IMR-90 (cell line): ENCODE data around the gene NAV2. TPM values are rescaled to one million over a fixed set of nuclear protein-coding genes. Genes with fewer than 3 reads are reported as not detected.

ENCODE experiments used
- ATAC-seq: fragments of 200-7000 bp; cut with Tn5 transposase; 2 replicates; pipeline ENCODE4 v1.9.1; 2020; ENCODE audit warnings: low read depth, mild to moderate bottlenecking, moderate library complexity
- BruUV-seq: library from RNA; stranded (reverse); fragments of 400-500 nt; replicated peaks from 2 replicates; lab custom pipeline; 2021; lab: Mats Ljungman, UMichigan
- CTCF ChIA-PET: fragments of 300-600 bp; formaldehyde crosslinking; extraction: SDS; loops from one replicate; lab custom pipeline; 2021; ENCODE audit warnings: antibody characterized with exemption; lab: Yijun Ruan, JAX
- POLR2A ChIA-PET: fragments of 300-600 bp; sonication (Branson Sonifier 250); formaldehyde crosslinking; loops from one replicate; lab custom pipeline; 2022; ENCODE audit warnings: antibody characterized with exemption; ENCODE audit not compliant: unreplicated experiment; lab: Charles Lee
- DNase-seq: peaks from one replicate; pipeline ENCODE4 v3.0.0; 2013
- H2AFZ ChIP-seq: replicated peaks from 2 replicates; pipeline ENCODE3; 2013; ENCODE audit warnings: low read length, mild to moderate bottlenecking; ENCODE audit not compliant: poor library complexity
- H2AK5ac ChIP-seq: 2 replicates; pipeline ENCODE4 v1.6.1; 2013; ENCODE audit warnings: low read depth, low read length, inconsistent platforms
- H2AK9ac ChIP-seq: replicated peaks from 2 replicates; pipeline ENCODE3; 2013; ENCODE audit warnings: mild to moderate bottlenecking, low read depth, low read length, moderate library complexity; ENCODE audit not compliant: poor library complexity
- H2BK120ac ChIP-seq: 2 replicates; pipeline ENCODE4 v1.6.1; 2013; ENCODE audit warnings: low read depth, low read length, inconsistent platforms
- H2BK15ac ChIP-seq: 3 replicates; pipeline ENCODE4 v1.6.1; 2013; ENCODE audit warnings: low read depth, low read length, inconsistent platforms
- H2BK20ac ChIP-seq: 2 replicates; pipeline ENCODE4 v1.6.1; 2013; ENCODE audit warnings: low read depth, mild to moderate bottlenecking, inconsistent platforms, low read length, moderate library complexity
- H2BK5ac ChIP-seq: 2 replicates; pipeline ENCODE4 v1.6.1; 2013; ENCODE audit warnings: mild to moderate bottlenecking, low read depth, low read length, inconsistent platforms; ENCODE audit not compliant: poor library complexity, severe bottlenecking
- H3K14ac ChIP-seq: replicated peaks from 2 replicates; pipeline ENCODE4 v1.6.1; 2013; ENCODE audit warnings: low read depth, low read length, inconsistent platforms
- H3K18ac ChIP-seq: 2 replicates; pipeline ENCODE4 v1.6.1; 2013; ENCODE audit warnings: low read depth, low read length, control low read depth
- H3K23ac ChIP-seq: 2 replicates; pipeline ENCODE4 v1.6.1; 2013; ENCODE audit warnings: low read depth, low read length, inconsistent platforms
- H3K27ac ChIP-seq: 2 replicates; pipeline ENCODE4 v1.5.1; 2013; ENCODE audit warnings: mild to moderate bottlenecking, control low read depth, low read length; ENCODE audit not compliant: insufficient read depth
- H3K27me3 ChIP-seq: 2 replicates; pipeline ENCODE4 v1.6.1; 2013; ENCODE audit warnings: low read length; ENCODE audit not compliant: control insufficient read depth, insufficient read depth
- H3K36me3 ChIP-seq: 2 replicates; pipeline ENCODE4 v1.6.1; 2013; ENCODE audit warnings: low read length, mixed read lengths; ENCODE audit not compliant: control insufficient read depth, insufficient read depth
- H3K4ac ChIP-seq: 2 replicates; pipeline ENCODE4 v1.6.1; 2013; ENCODE audit warnings: low read depth, low read length, inconsistent platforms
- H3K4me1 ChIP-seq: 2 replicates; pipeline ENCODE4 v1.6.1; 2013; ENCODE audit warnings: low read length, mixed read lengths; ENCODE audit not compliant: control insufficient read depth, insufficient read depth
- H3K4me2 ChIP-seq: 2 replicates; pipeline ENCODE4 v1.6.1; 2013; ENCODE audit warnings: low read depth, mild to moderate bottlenecking, control low read depth, low read length, moderate library complexity
- H3K4me3 ChIP-seq: 2 replicates; pipeline ENCODE4 v1.5.1; 2013; ENCODE audit warnings: low read depth, mild to moderate bottlenecking, control low read depth, low read length, moderate library complexity; ENCODE audit not compliant: insufficient read depth
- H3K56ac ChIP-seq: 2 replicates; pipeline ENCODE4 v1.6.1; 2013; ENCODE audit warnings: low read length, inconsistent platforms; ENCODE audit not compliant: insufficient read depth; ENCODE audit errors: extremely low read depth
- H3K79me1 ChIP-seq, 2 experiments: 2 replicates each; pipeline ENCODE4 v1.6.1; 2013; ENCODE audit warnings: low read length in 2 of 2, inconsistent platforms in 1 of 2, low read depth in 1 of 2
- H3K9ac ChIP-seq: 2 replicates; pipeline ENCODE4 v1.6.1; 2013; ENCODE audit warnings: low read depth, low read length, control low read depth
- H3K9me1 ChIP-seq: 2 replicates; pipeline ENCODE4 v1.6.1; 2013; ENCODE audit warnings: low read length, inconsistent platforms; ENCODE audit not compliant: insufficient read depth
- H3K9me3 ChIP-seq: 2 replicates; pipeline ENCODE4 v1.6.1; 2013; ENCODE audit warnings: low read length; ENCODE audit not compliant: control insufficient read depth, insufficient read depth
- H4K20me1 ChIP-seq: 2 replicates; pipeline ENCODE4 v1.6.1; 2013; ENCODE audit warnings: low read length, inconsistent platforms; ENCODE audit not compliant: insufficient read depth
- H4K5ac ChIP-seq: 2 replicates; pipeline ENCODE4 v1.6.1; 2013; ENCODE audit warnings: mild to moderate bottlenecking, low read depth, low read length, control low read depth
- H4K8ac ChIP-seq, 2 experiments: 2 replicates each; pipeline ENCODE4 v1.6.1; 2013; ENCODE audit warnings: low read depth in 2 of 2, low read length in 2 of 2, control low read depth in 1 of 2, inconsistent platforms in 1 of 2
- H4K91ac ChIP-seq: 2 replicates; pipeline ENCODE4 v1.6.1; 2013; ENCODE audit warnings: low read depth, low read length, inconsistent platforms; ENCODE audit not compliant: insufficient read depth
- BHLHE40 ChIP-seq: fragments of 150-350 bp; IDR thresholded peaks from 2 replicates; pipeline ENCODE4 v1.6.1; 2016; ENCODE audit warnings: mild to moderate bottlenecking, low read depth, low read length
- CHD1 ChIP-seq: IDR thresholded peaks from 2 replicates; pipeline ENCODE4 v1.6.1; 2012; ENCODE audit warnings: low read depth, low read length, improper control_type of control experiment
- MAFK ChIP-seq: IDR thresholded peaks from 2 replicates; pipeline ENCODE4 v1.6.1; 2012; ENCODE audit warnings: low read depth, low read length, improper control_type of control experiment
- MAZ ChIP-seq: IDR thresholded peaks from 2 replicates; pipeline ENCODE4 v1.6.1; 2012; ENCODE audit warnings: low read depth, mild to moderate bottlenecking, low read length, improper control_type of control experiment, moderate library complexity, borderline replicate concordance
- MXI1 ChIP-seq: IDR thresholded peaks from 2 replicates; pipeline ENCODE4 v1.6.1; 2012; ENCODE audit warnings: low read depth, mild to moderate bottlenecking, low read length, moderate library complexity, borderline replicate concordance
- NFE2L2 ChIP-seq: fragments of 150-350 bp; IDR thresholded peaks from 2 replicates; pipeline ENCODE4 v1.6.1; 2016; ENCODE audit warnings: low read depth, mild to moderate bottlenecking, low read length
- POLR2A ChIP-seq: IDR thresholded peaks from 2 replicates; pipeline ENCODE4 v1.6.1; 2012; ENCODE audit warnings: mild to moderate bottlenecking, low read depth, low read length
- RCOR1 ChIP-seq: IDR thresholded peaks from 2 replicates; pipeline ENCODE4 v1.6.1; 2012; ENCODE audit warnings: mild to moderate bottlenecking, low read length, improper control_type of control experiment; ENCODE audit not compliant: insufficient replicate concordance
- RFX5 ChIP-seq: IDR thresholded peaks from 2 replicates; pipeline ENCODE4 v1.8.0; 2012; ENCODE audit warnings: low read depth, mild to moderate bottlenecking, low read length, moderate library complexity
- SMC3 ChIP-seq: fragments of 150-350 bp; IDR thresholded peaks from 2 replicates; pipeline ENCODE4 v1.6.1; 2016; ENCODE audit warnings: low read depth, mild to moderate bottlenecking, antibody characterized with exemption, low read length, moderate library complexity
- WGBS, 2 experiments: methylation state at CpG; one replicate each; pipeline versions ENCODE4 v1.1.5 to v1.1.7; 2013; ENCODE audit warnings: missing lambda C conversion rate in 2 of 2; ENCODE audit not compliant: insufficient read length in 1 of 2; ENCODE audit errors: extremely low coverage in 2 of 2; 5-methylcytosine and 5-hydroxymethylcytosine counted together
- dilution Hi-C: fragments of 300-500 bp; cut with HindIII; formaldehyde crosslinking; loops from one replicate; pipeline ENCODE4 v1.14.3; 2018; ENCODE audit warnings: low sequenced_read_pairs; ENCODE audit not compliant: unreplicated experiment
- in situ Hi-C: fragments of 300-500 bp; cut with MboI; formaldehyde crosslinking; loops from 3 replicates; pipeline ENCODE4 v1.14.3; 2019; ENCODE audit warnings: low sequenced_read_pairs, inconsistent platforms, mixed read lengths
- intact Hi-C: fragments of 100-400 bp; cut with micrococcal nuclease; formaldehyde crosslinking; loops from 2 replicates; pipeline ENCODE4 v1.10.0; 2022
- polyA plus RNA-seq, 3 experiments: library from polyadenylated mRNA; depleted of rRNA; stranded (reverse); fragments of >200 nt; gene quantifications; 2 replicates each; pipeline ENCODE4 v1.2.3, GENCODE V29; 2012; ENCODE audit warnings: low replicate concordance in 1 of 3
- total RNA-seq: library from RNA; depleted of rRNA; stranded (reverse); fragments of >200 nt; gene quantifications from 2 replicates; pipeline ENCODE4 v1.2.3, GENCODE V29; 2012
- TF ChIP-seq, protein P1 (sequence below): fragments of 150-350 bp; IDR thresholded peaks from 2 replicates; pipeline ENCODE4 v1.6.1; 2016; ENCODE audit warnings: low read depth, mild to moderate bottlenecking, low read length, moderate library complexity, borderline replicate concordance
- TF ChIP-seq, protein P2 (sequence below): conservative IDR thresholded peaks from 2 replicates; pipeline ENCODE4 v1.5.1; 2012; ENCODE audit warnings: mild to moderate bottlenecking, low read depth, low read length, improper control_type of control experiment

NAV2 gene
- total and polyA plus RNA-seq, 2 of the 4 experiments (the other 2 are of a cell fraction): 4.5 to 12.6 TPM

DNA sequence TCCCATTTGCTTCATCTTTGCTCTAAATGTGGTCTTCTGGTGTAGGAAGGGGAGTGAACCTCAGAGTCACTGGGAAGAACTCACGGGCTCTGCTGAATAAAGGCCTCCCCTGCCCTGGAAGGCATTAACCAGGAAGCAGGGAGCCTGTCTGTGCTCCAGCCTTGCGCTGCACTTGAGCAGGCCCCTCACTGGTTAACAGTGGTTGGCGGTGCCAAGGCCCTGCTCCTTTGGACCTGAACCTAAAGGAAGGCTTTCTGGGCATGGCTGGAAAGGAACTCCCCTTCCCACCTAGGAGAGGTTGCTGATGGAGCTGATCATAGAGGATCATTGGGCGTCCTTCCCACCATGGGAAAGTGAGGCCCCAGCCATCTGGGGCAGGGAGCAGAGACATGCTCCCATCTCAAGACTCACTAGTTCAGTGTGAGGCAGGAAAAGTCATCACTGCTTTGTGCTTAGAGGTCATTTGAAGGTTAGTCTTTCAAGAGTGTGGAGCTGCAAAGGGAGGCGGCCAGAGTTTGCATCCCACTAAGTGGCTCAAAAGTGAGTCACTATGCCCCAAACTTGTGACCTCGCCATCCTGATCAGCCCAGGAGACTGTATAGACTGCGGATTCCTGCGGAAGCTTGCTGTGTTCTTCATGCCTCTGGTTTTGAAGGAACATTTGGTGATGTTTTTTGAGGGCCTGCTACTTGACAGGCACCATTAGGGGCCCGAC lies 397.3 kb downstream of the NAV2 start:
- Histone ChIP-seq H4K91ac (no peak overlapping the region), H3K79me1 (peaks cover 3 to 9% of the 10 kb centered on the region in 2 experiments; a peak in 3 of 4 replicates), H2BK120ac (no peak overlapping the region), H3K4ac (no peak overlapping the region), H2AFZ (no peak overlapping the region), H2BK15ac (no peak overlapping the region), H3K9me1 (peaks cover 37% of the 10 kb centered on the region), H3K9me3 (no peaks in the 10 kb centered on the region), H3K56ac (no peak overlapping the region), H3K27me3 (no peaks in the 10 kb centered on the region), H2AK5ac (peak overlapping the region; percentile 14; the same call in 1 of the 2 replicates), H3K4me3 (no peak overlapping the region), H3K36me3 (peaks cover 15% of the 10 kb centered on the region), H3K9ac (no peak overlapping the region), H3K23ac (no peak overlapping the region), H3K14ac (no peak overlapping the region), H2AK9ac (peak overlapping the region; percentile 11), H4K20me1 (peaks cover 15% of the 10 kb centered on the region), H4K8ac (no peak overlapping the region), H3K27ac (no peak overlapping the region), H2BK20ac (no peak overlapping the region), H3K4me2 (no peak overlapping the region), H3K4me1 (peaks cover 19% of the 10 kb centered on the region), H3K18ac (no peak overlapping the region), H2BK5ac (no peak overlapping the region), H4K5ac (no peak overlapping the region)
- dilution Hi-C loops: no loop called here
- in situ Hi-C loops: no loop called here
- intact Hi-C loops: loop anchor here (2.0 kb wide), 1 partner anchor 79 kb away; no protein-coding TSS in a partner anchor
- no peak for ATAC-seq
- no peak for TF ChIP-seq SMC3
- no peak for TF ChIP-seq BHLHE40
- TF ChIP-seq RFX5: no peak
- no peak for TF ChIP-seq POLR2A
- TF ChIP-seq, protein P1, sequence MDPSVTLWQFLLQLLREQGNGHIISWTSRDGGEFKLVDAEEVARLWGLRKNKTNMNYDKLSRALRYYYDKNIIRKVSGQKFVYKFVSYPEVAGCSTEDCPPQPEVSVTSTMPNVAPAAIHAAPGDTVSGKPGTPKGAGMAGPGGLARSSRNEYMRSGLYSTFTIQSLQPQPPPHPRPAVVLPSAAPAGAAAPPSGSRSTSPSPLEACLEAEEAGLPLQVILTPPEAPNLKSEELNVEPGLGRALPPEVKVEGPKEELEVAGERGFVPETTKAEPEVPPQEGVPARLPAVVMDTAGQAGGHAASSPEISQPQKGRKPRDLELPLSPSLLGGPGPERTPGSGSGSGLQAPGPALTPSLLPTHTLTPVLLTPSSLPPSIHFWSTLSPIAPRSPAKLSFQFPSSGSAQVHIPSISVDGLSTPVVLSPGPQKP: no peak
- TF ChIP-seq RCOR1: no peak
- no peak for TF ChIP-seq MAFK
- no peak for TF ChIP-seq MXI1
- TF ChIP-seq, protein P2, sequence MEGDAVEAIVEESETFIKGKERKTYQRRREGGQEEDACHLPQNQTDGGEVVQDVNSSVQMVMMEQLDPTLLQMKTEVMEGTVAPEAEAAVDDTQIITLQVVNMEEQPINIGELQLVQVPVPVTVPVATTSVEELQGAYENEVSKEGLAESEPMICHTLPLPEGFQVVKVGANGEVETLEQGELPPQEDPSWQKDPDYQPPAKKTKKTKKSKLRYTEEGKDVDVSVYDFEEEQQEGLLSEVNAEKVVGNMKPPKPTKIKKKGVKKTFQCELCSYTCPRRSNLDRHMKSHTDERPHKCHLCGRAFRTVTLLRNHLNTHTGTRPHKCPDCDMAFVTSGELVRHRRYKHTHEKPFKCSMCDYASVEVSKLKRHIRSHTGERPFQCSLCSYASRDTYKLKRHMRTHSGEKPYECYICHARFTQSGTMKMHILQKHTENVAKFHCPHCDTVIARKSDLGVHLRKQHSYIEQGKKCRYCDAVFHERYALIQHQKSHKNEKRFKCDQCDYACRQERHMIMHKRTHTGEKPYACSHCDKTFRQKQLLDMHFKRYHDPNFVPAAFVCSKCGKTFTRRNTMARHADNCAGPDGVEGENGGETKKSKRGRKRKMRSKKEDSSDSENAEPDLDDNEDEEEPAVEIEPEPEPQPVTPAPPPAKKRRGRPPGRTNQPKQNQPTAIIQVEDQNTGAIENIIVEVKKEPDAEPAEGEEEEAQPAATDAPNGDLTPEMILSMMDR: no peak
- no peak for TF ChIP-seq NFE2L2
- TF ChIP-seq MAZ: no peak
- TF ChIP-seq CHD1: no peak
- 100% methylated on average over 1 of the region's 9 CpGs; no CpG with 5 or more reads in 1 of the 2 experiments for WGBS, 2 experiments
- no TSS peak for BruUV-seq
- ChIA-PET POLR2A (interaction anchor here (0.6 kb wide), 1 partner anchor 52 kb away, joined by 3 read pairs; no protein-coding TSS in a partner anchor), CTCF (interaction anchor here (1.0 kb wide), 1 partner anchor 147 kb away, joined by 3 read pairs; no protein-coding TSS in a partner anchor)
- peak; percentile 24 for DNase-seq
